ENCODE results near the gene ZNF428.
"Not testable (repeated sequence)": the region's sequence is repeated elsewhere in the genome, so short reads cannot be mapped to it uniquely, and the experiment has no call there.

ZNF428 gene

DNA sequence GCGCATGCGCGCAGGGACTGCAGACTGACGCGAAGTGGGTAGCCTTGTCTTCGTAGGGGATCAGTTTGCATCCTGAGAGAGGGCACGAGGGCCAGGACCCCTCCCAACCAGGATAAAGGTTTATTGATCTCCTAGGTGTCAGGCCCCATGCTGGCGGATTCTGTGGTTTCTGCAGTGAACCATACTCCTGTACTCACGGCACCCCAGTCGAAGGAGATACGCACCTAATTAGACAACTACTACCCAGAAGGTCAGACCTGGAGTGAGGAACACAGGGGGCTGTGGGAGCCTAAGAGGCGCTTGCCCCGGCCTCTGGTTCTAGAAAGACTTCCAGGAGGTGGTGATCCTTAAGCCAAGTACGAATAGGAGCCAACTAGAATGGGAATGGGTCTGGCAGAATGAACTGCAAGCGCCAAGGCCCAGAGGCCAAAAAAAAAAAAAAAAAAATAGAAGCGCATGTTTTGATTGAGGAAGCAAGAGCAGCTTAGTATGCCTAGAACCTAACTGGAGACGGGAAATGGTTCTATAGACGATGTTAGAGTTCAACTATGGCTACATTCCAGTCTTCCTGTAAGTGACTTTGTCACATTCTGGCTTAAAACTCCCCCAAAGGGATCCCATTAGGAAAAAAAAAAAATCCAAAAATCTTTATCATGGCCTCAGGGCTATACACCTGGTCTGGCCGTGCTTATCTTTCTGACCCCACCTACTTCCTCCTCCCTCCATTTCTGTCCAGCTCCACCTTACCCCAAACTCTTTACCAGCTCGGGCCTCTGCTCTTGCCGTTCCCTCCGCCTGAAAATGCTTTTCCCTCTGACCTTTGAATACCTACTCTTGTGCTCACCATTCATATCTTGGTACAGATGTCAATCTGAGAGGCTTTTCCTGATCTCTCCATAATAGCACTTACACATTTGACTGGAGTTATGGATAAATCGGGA, 902 bp upstream of the ZNF428 start:
- in situ Hi-C loops (cut with HindIII; ENCODE audit: low sequenced_read_pairs): no loop called here

DNA sequence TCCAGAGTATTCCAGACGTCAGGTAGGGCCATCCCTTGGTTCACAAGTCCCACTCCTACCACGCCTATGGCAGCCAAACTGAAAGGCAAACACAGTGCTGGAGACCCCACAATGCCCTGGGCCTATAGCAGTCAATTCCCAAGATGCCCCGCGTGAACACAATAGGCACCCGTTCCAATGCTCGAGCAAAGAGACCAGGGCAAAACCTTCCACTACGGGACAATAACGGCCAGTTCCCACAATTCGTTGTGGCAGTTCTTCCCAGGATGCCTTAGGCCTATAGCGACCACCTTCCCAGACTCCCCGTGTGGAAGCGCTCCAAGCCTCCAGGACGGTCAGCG, 538 bp downstream of the ZNF428 start:
- in situ Hi-C loops (cut with HindIII; ENCODE audit: low sequenced_read_pairs): no loop called here

DNA sequence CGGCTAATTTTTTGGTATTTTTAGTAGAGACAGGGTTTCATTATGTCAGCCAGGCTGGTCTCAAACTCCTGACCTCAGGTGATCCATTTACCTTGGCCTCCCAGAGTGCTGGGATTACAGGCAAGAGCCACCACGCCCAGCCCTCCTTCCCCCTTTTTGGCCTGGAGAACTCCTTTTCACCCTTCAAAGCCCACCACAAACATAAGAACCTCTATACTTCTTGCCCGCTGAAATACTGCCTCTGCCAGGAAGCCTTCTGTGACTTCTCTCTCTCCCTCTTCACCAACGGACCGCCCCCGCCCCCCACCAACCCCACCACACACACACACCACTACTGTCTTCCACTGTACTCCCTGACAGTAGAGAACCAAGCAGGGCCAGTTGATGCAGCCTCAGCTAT, 2.5 kb downstream of the ZNF428 start:
- in situ Hi-C loops (cut with HindIII; ENCODE audit: low sequenced_read_pairs): no loop called here

DNA sequence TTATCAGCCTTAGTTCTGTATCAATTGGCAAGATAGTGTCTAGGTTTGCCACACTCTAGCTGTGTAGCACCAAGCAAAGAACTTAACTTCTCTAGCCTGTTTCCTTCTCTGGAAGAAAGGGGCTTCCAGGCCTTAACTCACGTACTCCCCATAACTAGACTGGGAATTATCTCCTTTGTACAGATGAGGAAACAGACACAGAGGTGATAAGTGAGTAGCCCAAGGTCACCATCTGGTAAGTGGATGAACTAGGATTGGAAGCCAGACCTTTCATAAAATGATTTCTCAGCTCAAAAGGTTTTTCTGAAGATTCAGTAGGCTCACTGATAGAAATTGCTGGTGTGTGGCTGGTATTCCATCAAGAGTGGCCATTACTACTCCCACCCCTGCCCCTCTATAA, 3.1 kb downstream of the ZNF428 start:
- in situ Hi-C loops (cut with HindIII; ENCODE audit: low sequenced_read_pairs): no loop called here

DNA sequence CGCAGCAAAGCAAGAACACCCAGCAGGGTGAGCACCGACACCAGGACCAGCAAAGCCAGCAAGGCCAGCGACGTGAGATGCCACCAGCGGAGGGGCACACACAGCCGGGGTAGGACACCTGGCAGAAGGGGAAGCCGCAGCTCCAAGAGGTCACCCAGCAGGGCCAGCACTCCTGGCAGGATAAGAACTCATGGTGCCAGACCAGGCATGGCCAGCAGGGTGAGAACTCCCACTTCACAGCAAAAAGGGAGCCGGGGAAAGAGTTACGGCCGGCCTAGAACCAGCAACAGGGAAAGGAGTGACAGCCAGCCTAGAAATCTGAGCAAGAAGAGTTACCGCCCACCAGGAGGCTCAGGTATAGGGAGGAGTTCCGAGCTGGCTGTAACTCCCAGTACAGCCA, 7.1 kb downstream of the ZNF428 start:
- in situ Hi-C loops (cut with HindIII; ENCODE audit: low sequenced_read_pairs): no loop called here

DNA sequence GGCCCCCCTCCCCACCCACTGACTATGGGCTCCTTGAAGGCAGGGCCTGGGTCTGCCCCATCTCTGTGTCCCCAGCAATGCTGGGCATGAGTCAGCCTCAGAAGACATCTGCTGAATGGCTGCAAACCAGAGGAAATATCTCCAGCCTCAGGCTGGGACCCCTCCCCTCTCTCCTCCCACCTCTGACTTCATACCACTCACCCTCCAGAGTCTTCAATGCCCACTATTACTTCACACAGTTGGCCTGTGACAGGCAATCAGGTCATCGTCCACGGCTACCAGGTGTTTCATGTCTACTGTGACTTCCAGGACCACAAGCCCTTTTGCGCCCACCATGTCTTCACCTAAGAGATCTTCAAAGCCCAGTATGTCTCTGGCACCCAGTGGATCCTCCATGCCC, 7.6 kb downstream of the ZNF428 start, which contains the start of gene SRRM5:
TSS of gene SRRM5 (plus strand) at position 301 of the 400 bp plus-strand sequence. CDS start at position 335, 34 bp downstream.
- in situ Hi-C loops (cut with HindIII; ENCODE audit: low sequenced_read_pairs): no loop called here

DNA sequence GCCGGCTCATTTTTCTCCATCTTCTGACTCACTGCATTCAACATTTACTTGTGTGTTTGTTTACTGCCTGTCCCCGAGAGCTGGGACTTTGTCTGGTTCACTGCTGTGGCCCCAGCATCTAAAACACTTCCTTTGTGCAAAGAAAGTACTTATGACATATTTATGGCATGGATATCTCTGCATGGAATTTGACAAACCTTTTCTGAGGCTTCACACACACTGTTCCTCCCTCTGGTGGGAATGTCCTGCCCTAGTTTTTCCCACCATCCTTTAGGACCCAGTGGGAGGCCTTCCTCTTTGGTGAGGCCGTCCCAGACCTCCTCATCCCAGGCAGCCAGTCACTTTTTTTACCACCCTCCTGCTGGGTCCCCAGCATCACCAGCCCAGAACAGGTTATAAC, 8.9 kb downstream of the ZNF428 start:
- in situ Hi-C loops (cut with HindIII; ENCODE audit: low sequenced_read_pairs): no loop called here

DNA sequence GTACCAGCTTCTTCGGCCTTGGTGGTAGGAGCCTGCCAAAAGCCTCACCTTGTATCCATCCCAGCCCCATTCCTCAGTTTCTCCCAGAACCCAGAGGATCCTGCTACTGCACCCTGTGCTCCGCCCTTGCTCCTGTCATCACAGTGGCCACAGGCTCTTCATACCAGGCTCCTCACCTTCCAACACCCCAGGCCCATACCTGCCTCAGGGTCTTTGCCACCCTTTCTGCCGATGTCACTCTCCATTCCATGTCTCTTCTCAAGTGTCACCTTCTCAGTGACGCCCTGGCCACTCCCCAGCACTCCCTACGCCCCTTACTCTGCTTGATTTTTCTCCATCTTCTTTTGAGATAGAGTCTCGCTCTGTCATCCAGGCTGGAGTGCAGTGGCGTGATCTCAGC, 9.6 kb downstream of the ZNF428 start:
- in situ Hi-C loops (cut with HindIII; ENCODE audit: low sequenced_read_pairs): no loop called here

DNA sequence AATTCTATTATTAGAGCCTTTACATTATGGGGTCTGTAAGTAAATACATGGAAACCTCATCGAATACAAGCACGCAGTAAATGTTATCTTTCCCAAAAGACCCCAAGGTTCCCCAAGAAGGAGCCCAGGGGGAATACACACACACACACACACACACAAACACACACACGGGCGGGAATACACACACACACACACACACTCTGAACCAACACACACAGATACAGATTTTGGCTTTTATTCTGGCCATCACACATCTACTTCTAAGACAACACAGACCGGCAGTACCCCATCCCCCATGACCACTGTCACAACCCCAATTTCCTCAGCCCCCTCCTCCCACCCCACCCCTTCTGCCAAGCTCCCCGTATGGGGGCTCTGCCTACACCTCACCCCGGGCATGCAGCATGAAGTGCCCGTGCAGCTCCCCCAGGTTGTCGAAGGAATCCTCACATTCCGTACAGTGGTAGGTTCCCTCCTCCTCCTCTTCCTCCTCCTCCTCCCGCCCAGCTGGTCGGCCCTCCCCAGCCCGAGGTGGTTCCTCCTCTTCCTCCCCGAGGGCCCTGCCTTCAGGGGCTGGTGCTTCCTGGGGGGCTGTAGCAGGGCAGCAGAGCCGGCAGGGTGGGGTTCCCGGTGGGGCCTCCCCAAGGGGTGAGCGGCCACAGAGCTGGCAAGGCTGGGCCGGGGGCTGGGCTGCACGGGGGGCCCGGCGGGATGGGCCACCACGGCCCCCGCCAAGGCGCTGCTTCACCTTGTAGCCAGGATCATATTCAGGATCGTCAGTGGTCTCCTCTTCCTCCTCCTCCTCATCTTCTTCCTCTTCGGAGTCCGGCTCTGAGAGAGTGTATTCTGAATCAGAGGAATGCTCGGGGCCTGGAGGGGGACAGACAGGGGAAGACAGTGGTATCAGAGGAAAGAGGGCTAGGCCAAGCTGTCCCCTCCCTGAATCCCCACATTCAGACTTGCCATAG, 11.9 kb downstream of the ZNF428 start:
- in situ Hi-C loops (cut with HindIII; ENCODE audit: low sequenced_read_pairs): no loop called here

DNA sequence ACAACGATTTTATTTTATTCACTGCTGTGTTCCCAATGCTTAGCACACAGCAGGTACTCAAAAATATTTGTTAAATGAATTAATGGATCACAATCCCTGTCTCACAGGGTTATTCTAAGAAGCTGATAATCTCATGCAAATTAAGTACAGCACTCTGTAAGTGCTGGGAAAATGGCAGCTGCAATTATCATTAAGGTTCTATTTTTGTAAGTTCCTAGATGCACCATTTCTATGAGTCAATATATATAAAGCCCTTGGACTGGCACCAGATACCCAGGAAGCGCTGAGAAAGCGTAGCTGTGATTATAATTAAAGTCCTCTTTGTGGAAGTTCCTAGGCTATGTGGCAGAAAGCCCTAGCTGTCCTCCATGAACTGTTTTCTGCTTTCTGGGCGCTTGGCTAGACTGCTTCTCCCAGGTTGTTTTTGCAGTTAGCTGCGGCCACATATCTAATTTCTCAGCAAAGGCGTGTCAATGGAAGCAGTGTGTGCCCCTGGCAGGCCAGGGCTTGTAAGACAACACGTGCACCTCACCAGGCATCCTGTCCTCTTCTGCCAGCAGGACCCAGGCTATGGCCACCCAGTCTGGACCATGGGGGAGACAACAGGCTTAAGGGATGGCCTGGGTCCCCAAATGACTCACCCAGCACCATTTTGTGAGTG, 12.7 kb downstream of the ZNF428 start:
- in situ Hi-C loops (cut with HindIII; ENCODE audit: low sequenced_read_pairs): no loop called here

DNA sequence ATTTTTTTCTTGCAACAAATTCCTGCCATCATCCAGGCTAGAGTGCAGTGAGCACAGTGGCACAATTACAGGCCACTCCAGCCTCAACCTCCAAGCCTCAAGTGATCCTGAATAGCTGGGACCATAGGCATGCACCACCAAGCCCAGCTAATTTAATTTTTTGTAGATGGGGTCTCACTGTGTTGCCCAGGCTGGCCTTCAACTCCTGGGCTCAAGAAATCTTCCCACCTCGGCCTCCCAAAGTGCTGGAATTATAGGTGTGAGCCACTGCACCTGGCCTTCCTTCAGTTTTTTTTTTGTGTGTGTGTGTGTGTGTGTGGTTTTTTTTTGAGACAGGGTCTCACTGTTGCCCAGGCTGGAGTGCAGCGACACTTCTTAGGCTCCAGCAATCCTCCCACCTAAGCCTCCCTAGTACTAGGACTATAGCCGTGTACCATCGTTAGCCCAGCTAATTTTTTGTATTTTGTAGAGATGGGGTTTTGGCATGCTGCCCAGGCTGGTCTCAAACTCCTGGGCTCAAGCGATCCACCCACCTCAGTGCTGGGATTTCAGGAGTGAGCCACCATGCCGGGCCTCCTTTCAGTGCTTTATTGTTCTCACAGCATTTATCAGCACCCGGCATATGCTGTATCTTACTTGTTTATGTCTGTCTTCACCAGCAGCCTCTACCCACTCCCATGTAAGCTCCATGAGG, 13.4 kb downstream of the ZNF428 start:
- in situ Hi-C loops (cut with HindIII; ENCODE audit: low sequenced_read_pairs): no loop called here

DNA sequence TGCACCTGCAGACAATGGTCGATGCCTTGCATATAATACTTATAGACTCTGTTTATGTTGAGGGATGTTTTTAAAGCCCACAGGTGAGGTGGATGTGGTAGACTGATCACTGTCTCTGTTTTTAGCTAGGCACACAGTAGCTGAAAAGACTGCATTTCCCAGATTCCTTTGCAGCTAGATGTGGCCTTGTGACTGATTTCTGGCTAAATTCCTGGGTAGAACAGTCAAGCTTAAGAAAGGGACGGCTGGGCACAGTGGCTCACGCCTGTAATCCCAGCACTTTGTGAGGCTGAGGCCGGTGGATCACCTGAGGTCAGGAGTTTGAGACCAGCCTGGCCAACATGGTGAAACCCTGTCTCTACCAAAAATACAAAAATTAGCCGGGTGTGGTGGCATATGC, 19.1 kb downstream of the ZNF428 start:
- in situ Hi-C loops (cut with HindIII; ENCODE audit: low sequenced_read_pairs): not testable (repeated sequence)

DNA sequence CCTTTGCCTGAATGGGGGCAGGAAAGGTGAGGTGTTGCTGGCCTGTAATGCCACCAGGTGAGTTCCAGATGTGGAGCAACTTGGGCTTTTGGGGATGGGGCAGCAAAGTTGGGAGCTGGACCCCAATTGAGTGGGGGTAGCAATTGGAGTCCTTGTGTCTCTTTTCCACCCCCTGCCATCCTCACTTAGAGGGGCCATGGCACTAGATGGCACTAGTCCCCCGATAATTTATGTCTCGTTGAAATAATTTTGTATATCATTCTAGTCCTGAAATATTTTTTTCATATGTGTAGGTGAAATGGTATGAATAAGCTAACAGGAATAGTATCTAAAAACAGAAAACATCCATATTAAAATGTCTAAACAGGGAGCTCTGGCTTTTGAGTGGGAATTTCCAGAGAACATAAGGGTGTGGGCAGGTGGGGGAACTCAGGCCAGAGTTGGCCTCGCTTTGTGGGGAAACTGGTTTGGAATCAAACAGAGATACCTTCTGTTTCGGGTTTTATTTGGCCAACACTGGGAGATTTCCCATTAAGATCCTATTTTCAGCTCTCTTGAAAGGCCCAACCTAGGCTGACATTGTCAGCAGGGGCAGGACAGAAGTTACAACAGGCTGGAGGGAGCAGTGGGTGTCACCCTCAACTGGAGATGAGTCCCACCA, 19.7 kb downstream of the ZNF428 start:
- in situ Hi-C loops (cut with HindIII; ENCODE audit: low sequenced_read_pairs): no loop called here

DNA sequence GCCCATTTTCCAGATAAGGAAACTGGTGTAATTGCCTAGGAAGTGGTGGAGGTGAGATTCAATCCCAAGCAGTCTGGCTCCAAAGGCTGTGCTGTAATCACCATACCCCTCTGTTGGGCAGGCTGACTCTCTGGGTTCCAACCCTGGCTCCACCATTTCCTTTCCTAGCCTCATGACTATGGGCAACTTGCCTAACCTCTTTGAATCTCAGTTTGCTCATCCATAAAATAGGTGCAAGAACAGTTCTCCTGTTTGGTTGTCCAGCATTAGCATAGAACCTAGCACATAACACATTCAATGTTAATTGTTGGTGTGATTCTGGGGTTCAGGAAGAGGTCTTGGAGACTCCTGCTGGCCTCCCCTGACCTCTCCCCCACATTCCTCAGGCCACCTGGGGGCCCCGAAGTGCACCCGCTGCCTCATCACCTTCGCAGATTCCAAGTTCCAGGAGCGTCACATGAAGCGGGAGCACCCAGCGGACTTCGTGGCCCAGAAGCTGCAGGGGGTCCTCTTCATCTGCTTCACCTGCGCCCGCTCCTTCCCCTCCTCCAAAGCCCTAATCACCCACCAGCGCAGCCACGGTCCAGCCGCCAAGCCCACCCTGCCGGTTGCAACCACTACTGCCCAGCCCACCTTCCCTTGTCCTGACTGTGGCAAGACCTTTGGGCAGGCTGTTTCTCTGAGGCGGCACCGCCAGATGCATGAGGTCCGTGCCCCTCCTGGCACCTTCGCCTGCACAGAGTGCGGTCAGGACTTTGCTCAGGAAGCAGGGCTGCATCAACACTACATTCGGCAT, 20.8 kb downstream of the ZNF428 start:
- in situ Hi-C loops (cut with HindIII; ENCODE audit: low sequenced_read_pairs): no loop called here

DNA sequence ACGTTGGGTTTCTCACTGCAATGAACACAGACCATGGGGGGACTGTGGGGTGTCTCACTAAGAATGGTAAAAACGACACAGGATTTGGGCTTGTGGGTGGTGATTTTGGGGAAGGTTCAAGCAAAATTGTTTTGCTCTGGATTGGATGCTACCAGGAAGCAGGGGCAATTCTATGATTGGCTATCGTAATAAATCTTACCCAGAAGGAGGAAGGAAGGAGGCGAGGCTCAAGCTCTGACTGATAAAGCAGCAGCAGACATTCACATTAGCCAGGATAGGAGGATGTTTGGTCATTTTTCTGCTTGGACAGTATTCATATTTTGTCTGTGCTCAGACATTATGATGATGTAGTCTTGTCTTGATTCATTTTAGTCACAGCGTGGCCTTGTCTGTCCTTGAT, 21.6 kb downstream of the ZNF428 start:
- in situ Hi-C loops (cut with HindIII; ENCODE audit: low sequenced_read_pairs): no loop called here

DNA sequence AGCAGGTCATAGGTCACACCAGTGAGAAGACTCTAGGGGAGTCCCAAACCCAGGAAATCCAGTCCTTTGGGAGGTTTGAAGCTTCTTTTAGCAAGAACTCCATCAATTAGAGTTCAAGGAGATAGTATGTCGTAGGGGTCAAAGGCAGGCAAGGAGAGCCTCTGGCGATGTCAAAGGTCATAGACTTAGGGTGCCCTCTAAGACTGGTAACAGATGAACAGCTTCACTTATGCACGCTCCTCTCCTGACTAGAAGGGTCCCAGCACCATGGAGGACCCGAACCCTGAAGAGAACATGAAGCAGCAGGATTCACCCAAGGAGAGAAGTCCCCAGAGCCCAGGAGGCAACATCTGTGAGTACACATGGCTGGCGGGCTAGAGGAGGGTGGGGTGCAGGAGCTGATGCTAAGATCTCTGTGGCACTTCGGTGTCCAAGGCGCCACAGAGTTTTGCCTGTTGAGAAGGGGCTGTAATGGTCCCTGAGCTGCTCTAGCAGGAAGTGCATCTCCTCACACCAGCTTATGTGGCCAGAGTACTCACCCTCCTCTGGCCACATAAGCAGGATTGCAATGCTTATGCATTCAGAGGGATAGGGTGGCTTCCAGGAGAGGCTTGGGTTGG, 22.5 kb downstream of the ZNF428 start:
- in situ Hi-C loops (cut with HindIII; ENCODE audit: low sequenced_read_pairs): no loop called here

DNA sequence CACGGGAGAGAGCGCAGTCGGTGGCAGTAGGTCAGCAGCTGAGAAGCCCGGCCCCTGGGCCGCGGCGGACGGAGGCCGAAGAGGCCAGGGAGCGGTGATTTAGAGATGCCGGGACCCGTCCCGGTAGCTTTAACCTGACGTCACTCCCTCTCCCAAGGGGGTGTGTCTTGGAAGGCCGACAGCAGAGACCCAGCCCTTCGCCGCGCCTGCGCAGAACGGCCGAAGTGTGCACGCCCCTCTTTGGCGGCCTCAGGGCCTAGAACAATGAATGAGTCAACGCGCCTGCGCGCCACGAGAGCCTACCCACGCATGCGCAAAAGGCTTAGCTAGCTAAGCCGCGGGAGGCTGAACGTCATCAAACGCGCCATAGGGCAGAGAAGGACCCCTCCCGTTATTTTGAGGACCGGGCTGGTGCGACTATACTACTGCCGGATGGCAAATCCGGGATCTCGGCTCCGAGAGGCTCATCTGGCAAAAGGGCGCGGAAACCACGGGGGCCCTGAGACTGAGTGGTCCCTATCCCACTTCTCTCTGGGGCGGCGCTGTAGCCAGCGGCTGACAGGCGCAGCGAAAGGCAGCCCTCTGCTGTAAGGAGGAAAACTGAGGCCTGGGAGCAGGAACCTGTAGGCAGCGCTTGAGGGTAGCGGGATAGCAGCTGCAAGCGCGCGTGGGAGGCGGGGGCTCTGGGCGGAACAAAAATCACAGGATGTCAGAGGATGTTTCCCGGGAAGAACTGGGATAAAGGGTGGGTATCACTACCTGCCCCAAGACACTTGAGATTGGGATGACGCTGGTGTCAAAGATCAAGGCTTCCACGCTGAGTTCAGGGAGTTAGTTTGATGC, 23.2 kb downstream of the ZNF428 start, which contains the start of the genes IRGQ and ZNF576:
TSS of gene IRGQ (minus strand) at position 136 of the 843 bp plus-strand sequence. CDS start 796 bp downstream, outside the sequence.
TSS of gene ZNF576 (plus strand) at position 597 of the 843 bp plus-strand sequence. CDS start 514 bp downstream, outside the sequence.
- in situ Hi-C loops (cut with HindIII; ENCODE audit: low sequenced_read_pairs): no loop called here

DNA sequence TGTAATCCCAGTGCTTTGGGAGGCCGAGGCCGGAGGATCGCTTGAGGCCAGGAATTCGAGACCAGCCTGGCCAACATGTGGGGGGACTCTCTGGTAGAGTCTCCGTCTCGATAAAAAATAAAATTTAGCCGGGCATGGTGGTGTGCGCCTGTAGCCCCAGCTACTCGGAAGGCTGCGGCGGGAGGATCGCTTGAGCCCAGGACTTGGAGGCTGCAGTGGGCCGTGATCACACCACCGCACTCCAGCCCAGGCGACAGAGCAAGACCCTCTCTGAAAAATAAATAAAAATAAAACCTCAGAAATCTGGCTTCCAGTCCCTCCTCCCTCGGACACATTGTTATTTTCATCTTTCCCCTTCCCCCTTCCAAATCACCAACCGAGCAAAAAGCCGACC, 23.8 kb downstream of the ZNF428 start:
- in situ Hi-C loops (cut with HindIII; ENCODE audit: low sequenced_read_pairs): no loop called here

Measured in DLD1 (cell line).